GM18526 (cell line): ENCODE results near the gene RBM48.

Experiments
- POLR2A ChIP-seq: IDR thresholded peaks from 3 replicates; pipeline ENCODE4 v1.6.1; 2011; ENCODE audit not compliant: insufficient read length; ENCODE audit errors: extremely low read depth

RBM48 gene

DNA sequence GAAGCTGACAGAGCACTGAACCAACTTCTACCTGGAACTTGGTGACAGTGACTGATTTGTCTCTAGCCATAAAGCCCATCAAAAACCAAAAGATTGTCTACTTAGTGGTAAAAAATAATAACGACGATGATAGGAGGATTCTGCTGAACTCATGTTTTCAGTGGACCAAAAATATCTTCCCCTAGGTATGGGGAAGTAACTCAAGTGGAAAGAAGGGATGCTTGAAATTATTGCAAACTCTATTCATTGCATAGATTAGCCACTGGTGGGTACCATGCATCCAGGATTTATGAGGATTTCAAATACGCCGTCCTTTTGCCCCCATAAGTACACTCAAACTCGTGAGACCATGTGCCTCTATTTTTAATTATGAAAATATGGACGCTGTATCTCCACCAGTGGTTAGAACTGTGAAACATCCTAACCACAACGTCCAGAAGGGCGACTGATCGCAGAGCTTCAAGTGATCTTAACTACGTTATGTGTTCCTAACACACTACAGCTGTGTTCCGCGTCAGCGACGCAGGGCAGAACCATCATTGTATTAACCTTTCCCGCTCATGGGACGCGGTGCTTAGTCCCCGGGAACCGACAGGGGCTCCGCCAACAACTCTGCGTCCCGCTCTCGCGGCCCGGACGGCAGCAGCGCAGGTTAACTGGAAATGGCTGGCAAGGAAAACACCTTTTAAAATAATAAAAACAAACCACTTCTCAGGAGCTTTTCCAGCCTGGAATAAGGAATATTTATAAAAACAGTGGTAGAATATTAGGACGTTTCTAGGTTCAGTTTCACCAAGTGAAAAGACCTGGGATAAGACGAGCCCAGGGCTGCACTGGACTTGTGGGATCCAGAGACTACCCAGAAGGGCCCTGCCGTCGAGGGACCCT is 1.1 kb upstream of the RBM48 start:
- no peak for TF ChIP-seq POLR2A

DNA sequence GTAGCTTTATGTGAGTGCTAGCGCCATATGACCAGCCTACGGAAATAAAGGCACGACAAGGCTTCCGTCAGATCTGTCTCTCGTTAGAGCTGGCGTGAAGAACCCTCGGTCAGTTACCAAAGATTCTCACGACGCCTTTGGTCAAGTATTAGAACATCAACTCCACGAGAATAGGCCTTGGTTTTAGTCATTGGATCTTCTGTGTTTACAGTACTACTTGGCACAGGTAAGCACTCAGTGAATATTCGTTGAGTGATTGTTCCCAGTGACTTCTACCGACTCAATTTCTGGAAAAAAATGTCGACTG is 316 bp downstream of the RBM48 start:
- TF ChIP-seq POLR2A = no peak

DNA sequence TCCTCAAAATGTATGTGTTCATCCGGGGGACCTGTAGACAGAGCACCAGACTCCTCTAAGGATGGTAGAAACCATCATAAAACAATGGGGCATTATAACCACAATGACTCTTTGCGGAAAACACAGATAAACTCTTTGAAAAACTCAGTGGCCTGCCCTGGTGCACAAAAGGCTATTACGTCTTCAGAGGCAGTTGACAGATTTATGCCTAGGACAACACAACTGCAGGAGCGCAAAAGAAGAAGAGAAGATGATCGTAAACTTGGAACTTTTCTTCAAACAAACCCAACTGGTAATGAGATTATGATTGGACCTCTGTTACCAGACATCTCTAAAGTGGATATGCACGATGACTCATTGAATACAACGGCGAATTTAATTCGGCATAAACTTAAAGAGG is 6.0 kb downstream of the RBM48 start:
- no peak for TF ChIP-seq POLR2A

DNA sequence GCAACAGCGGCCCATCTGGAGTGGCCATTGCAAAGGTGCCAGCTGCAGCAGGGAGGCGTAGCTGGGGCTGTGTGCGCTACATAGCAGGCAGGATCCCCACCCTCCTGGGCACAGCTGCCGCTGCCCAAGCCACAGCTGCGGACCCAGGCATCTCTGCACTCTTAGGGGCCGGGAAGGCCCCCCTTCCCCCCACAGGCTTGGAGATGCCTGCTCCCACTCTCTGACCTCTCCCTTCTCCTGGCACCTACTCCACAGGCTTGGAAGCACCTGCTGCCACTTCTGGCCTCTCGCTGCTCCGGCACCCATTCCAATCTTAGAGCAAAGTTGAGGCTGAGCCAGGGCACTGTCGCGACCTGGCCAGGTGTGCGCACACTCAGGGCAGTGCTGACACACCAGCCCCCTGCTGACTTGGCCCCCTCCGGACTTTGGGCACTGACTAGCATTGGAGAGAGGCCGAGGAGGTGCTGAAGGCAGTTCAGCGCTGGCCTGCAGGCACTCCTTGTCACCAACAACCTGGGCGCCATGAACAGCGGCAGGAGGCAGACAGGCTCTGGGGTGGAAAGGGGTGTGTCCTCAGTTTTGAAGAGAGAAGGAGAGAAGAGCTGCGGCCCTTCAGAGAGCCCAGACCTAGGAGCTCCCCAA is 18.4 kb downstream of the RBM48 start:
- TF ChIP-seq POLR2A = no peak

GRCh38 chr7:92547579-92547978 is 19.0 kb downstream of the RBM48 start:
- TF ChIP-seq POLR2A = no peak

GRCh38 chr7:92550194-92550593 is 21.6 kb downstream of the RBM48 start:
- no peak for TF ChIP-seq POLR2A

- no peak for TF ChIP-seq POLR2A
Measured at GRCh38 chr7:92557249-92557648, 28.7 kb downstream of the RBM48 start.

- TF ChIP-seq POLR2A = no peak
Measured at GRCh38 chr7:92557808-92558362, 29.3 kb downstream of the RBM48 start.

GRCh38 chr7:92560602-92561001 is 32.0 kb downstream of the RBM48 start:
- no peak for TF ChIP-seq POLR2A

GRCh38 chr7:92563345-92563744 is 34.8 kb downstream of the RBM48 start:
- TF ChIP-seq POLR2A = no peak

GRCh38 chr7:92567460-92567859 is 38.9 kb downstream of the RBM48 start:
- no peak for TF ChIP-seq POLR2A

DNA sequence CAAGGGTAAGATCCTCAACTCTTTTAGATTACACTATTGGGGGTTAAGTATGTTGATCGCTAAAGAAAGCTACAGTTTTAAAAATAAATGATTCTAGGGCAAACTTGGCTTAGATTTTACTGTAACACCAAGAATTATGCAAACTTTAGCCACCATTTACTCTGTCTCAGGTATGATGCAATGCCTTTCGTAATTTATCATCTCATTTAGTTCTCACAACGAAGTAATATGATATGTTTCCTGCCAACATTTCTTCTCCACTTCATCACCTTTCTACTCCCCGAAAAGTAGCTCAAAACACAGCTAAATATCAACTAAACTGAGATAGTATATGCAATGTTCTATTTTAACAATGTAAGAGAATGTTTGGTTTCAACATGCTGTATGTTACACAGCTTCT is 40.5 kb downstream of the RBM48 start:
- TF ChIP-seq POLR2A = no peak

GRCh38 chr7:92576296-92576695 is 47.7 kb downstream of the RBM48 start:
- TF ChIP-seq POLR2A = no peak

- TF ChIP-seq POLR2A = no peak
Measured at GRCh38 chr7:92582948-92583347, 54.4 kb downstream of the RBM48 start.

GRCh38 chr7:92584953-92585352 is 56.4 kb downstream of the RBM48 start:
- TF ChIP-seq POLR2A = no peak

DNA sequence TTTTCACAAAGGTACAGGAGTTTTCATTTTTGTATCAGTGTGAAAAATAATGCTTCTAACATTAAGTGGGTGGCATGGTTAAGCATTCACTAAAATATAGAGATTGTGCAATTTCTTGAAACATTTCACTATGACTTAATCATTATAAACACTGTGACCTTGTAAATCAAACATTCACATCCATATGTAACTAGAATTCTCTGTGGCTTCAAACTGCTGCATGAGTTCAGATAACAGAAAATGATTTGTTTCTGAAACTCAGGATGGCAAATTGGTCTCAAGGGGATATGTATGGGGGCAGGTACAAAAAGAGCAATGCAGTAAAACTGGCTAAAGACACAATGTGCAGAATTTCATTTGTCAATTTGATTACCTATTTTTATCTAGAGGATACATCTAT is 57.8 kb downstream of the RBM48 start:
- TF ChIP-seq POLR2A = no peak
